GM19328 (cell line): Measurements from ENCODE around the gene MT1HL1.
A peak's percentile ranks its signal among the peaks of the same experiment; 100 is the strongest.

Source experiments
- ATAC-seq: cut with Tn5 transposase; IDR thresholded peaks from one replicate; pipeline ENCODE4 v1.9.1; 2021; ENCODE audit warnings: mild to moderate bottlenecking, moderate library complexity; ENCODE audit not compliant: unreplicated experiment

Gene MT1HL1

GRCh38 chr1:237004116-237004515, at the start of gene MT1HL1:
TSS of gene MT1HL1 (minus strand) at chr1:237004441. CDS start at chr1:237004372, 69 bp downstream.
- ATAC-seq: no peak

- ATAC-seq: no peak
Observed at GRCh38 chr1:237050915-237051314, 46.7 kb upstream of the MT1HL1 start.

- ATAC-seq: no peak
Observed at GRCh38 chr1:237050185-237050584, 45.9 kb upstream of the MT1HL1 start.

GRCh38 chr1:237048803-237049202, 44.6 kb upstream of the MT1HL1 start:
- no peak for ATAC-seq

GRCh38 chr1:237045278-237046016, 41.2 kb upstream of the MT1HL1 start:
- ATAC-seq: no peak

- no peak for ATAC-seq
Observed at GRCh38 chr1:237043846-237044636, 39.8 kb upstream of the MT1HL1 start.

GRCh38 chr1:237042892-237043576, 38.8 kb upstream of the MT1HL1 start:
- no peak for ATAC-seq

- no peak for ATAC-seq
Observed at GRCh38 chr1:237042526-237042891, 38.3 kb upstream of the MT1HL1 start.

GRCh38 chr1:237041795-237042525, 37.7 kb upstream of the MT1HL1 start, which contains the start of gene RYR2:
TSS of gene RYR2 (plus strand) at chr1:237042184. CDS start at chr1:237042522, 338 bp downstream.
- ATAC-seq: no peak

GRCh38 chr1:237041461-237041794, 37.2 kb upstream of the MT1HL1 start:
- ATAC-seq: no peak

GRCh38 chr1:237040823-237041222, 36.6 kb upstream of the MT1HL1 start:
- no peak for ATAC-seq

GRCh38 chr1:237038211-237038610, 34.0 kb upstream of the MT1HL1 start:
- no peak for ATAC-seq

- no peak for ATAC-seq
Observed at GRCh38 chr1:237035759-237036158, 31.5 kb upstream of the MT1HL1 start.

- ATAC-seq: no peak
Observed at GRCh38 chr1:237033804-237034203, 29.6 kb upstream of the MT1HL1 start.

- no peak for ATAC-seq
Observed at GRCh38 chr1:237033061-237033460, 28.8 kb upstream of the MT1HL1 start.

- ATAC-seq: peak; percentile 53
Observed at GRCh38 chr1:237032029-237032428, 27.8 kb upstream of the MT1HL1 start.

- no peak for ATAC-seq
Observed at GRCh38 chr1:237031480-237031879, 27.2 kb upstream of the MT1HL1 start.

- no peak for ATAC-seq
Observed at GRCh38 chr1:237029850-237030535, 25.8 kb upstream of the MT1HL1 start.

- no peak for ATAC-seq
Observed at GRCh38 chr1:237029240-237029639, 25.0 kb upstream of the MT1HL1 start.

- ATAC-seq: no peak
Observed at GRCh38 chr1:237025358-237026074, 21.3 kb upstream of the MT1HL1 start.
